ENCODE measurements around the gene CISTR. TPM values are rescaled to one million over a fixed set of nuclear protein-coding genes. Genes with fewer than 3 reads are reported as not detected.
A peak's percentile ranks its signal among the peaks of the same experiment; 100 is the strongest.

CISTR gene
- not detected in 2 replicates for polyA plus RNA-seq (2011; rRNA removed)
- not detected in 2 replicates for polyA minus RNA-seq (2011; rRNA and poly(A)+ RNA removed)

DNA sequence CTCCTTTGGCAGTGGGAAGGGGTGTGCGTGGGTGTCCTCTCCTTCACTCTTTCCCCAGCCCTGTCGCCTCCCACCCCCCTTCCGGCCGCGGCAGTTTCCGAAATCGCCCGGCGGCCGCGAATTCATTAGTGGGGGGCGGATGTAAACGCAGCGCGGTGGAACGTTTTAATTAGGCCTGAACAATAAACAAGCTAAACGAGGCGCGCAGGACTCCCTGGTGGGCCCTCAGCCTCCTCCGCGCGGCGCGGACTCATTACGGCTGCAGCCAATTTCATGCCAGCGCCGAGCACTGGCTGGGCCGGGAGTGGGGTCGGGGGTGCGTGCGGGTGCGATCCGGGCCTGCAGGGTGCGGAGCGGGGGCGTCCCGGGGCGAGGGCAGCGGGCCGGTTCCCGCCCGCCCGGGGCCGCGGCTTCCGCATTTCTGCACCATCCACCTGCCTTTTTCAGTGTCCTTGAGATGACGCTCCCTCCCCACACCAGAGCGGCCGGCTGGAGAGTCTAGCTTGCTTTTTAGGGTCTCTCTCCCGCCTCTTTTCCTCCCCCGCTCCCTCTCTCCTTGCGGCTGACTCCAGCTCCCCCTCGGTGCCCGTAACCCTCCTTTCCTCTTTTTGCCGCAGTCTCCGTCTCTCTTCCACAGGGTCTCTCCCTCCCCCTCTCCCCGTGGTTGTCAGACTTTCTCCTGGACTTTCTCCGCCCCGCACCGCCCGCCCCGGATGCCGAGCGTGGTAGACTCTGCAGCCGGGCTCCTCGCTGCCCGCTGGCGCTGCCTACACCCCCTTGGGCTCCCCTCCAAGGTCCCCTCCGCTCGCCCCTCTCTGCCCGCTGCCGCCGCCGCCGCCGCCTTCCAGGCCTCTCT, at the start of gene CISTR:
TSS of gene CISTR (minus strand) at position 644 of the 856 bp plus-strand sequence.
- H3K9me3 ChIP-seq (ENCODE audit: control insufficient read depth, insufficient read depth, low read length), result no peaks in the 10 kb centered on the region; the same call in 1 of the 2 replicates
- TF ChIP-seq, protein P1, sequence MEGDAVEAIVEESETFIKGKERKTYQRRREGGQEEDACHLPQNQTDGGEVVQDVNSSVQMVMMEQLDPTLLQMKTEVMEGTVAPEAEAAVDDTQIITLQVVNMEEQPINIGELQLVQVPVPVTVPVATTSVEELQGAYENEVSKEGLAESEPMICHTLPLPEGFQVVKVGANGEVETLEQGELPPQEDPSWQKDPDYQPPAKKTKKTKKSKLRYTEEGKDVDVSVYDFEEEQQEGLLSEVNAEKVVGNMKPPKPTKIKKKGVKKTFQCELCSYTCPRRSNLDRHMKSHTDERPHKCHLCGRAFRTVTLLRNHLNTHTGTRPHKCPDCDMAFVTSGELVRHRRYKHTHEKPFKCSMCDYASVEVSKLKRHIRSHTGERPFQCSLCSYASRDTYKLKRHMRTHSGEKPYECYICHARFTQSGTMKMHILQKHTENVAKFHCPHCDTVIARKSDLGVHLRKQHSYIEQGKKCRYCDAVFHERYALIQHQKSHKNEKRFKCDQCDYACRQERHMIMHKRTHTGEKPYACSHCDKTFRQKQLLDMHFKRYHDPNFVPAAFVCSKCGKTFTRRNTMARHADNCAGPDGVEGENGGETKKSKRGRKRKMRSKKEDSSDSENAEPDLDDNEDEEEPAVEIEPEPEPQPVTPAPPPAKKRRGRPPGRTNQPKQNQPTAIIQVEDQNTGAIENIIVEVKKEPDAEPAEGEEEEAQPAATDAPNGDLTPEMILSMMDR (IDR thresholded peaks at IDR 0.05; ENCODE audit: low read depth, low read length), result no peak
- peaks cover 70% of the 10 kb centered on the region for H3K27me3 ChIP-seq (ENCODE audit: control insufficient read depth, insufficient read depth, low read length)
- ChIA-PET POLR2A (no interaction called here), CTCF (interaction anchor here (0.6 to 7.8 kb wide), 3 partner anchors 6 to 465 kb away, joined by 3 to 91 read pairs (median 4); no protein-coding TSS in a partner anchor)
- no peak for DNase-seq (ENCODE audit: low read depth, low spot score)
- H3K4me3 ChIP-seq (ENCODE audit: low read depth, low read length), result peak within 1 kb of the TSS; percentile 48
- no peak within 1 kb of the TSS for H3K27ac ChIP-seq (ENCODE audit: low read depth, low read length)

DNA sequence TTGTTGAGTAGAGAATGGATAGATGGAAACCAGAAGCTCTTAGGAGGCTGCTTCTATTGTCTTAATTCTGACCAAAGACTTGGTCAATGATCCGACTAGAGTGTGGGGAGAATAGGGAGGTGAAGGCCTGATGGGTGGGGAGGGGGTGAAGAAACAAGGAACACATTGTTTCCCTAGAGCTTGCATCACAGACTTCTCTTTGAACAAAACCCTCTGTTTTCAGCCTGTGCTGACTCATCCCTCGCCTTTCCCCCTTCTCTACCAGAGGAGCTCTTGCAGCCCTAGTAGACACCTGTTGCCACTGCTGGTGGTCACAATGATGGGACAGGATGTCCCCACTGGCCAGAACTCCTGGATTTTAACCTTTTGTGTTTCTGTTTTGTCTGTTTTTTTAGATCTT, 46.8 kb upstream of the CISTR start:
- H3K9me3 ChIP-seq (ENCODE audit: control insufficient read depth, insufficient read depth, low read length), result no peaks in the 10 kb centered on the region
- ChIA-PET CTCF (no interaction called here), POLR2A (no interaction called here)
- peaks cover 33% of the 10 kb centered on the region for H3K27me3 ChIP-seq (ENCODE audit: control insufficient read depth, insufficient read depth, low read length)
- DNase-seq (ENCODE audit: low read depth, low spot score), result no peak
- TF ChIP-seq, protein P1 (IDR thresholded peaks at IDR 0.05; ENCODE audit: low read depth, low read length), result no peak
- no peak overlapping the region for H3K27ac ChIP-seq (ENCODE audit: low read depth, low read length)
- H3K4me3 ChIP-seq (ENCODE audit: low read depth, low read length), result no peak overlapping the region

GRCh38 chr12:53795927-53796326, 44.1 kb upstream of the CISTR start:
- H3K4me3 ChIP-seq (ENCODE audit: low read depth, low read length), result no peak overlapping the region
- no peak overlapping the region for H3K27ac ChIP-seq (ENCODE audit: low read depth, low read length)
- H3K9me3 ChIP-seq (ENCODE audit: control insufficient read depth, insufficient read depth, low read length), result no peaks in the 10 kb centered on the region
- ChIA-PET POLR2A (no interaction called here), CTCF (no interaction called here)
- no peak for DNase-seq (ENCODE audit: low read depth, low spot score)
- peaks cover 42% of the 10 kb centered on the region for H3K27me3 ChIP-seq (ENCODE audit: control insufficient read depth, insufficient read depth, low read length)
- TF ChIP-seq, protein P1 (IDR thresholded peaks at IDR 0.05; ENCODE audit: low read depth, low read length), result no peak

GRCh38 chr12:53793221-53793620, 41.4 kb upstream of the CISTR start:
- H3K4me3 ChIP-seq (ENCODE audit: low read depth, low read length), result no peak overlapping the region
- CTCF ChIA-PET, result no interaction called here
- TF ChIP-seq, protein P1 (IDR thresholded peaks at IDR 0.05; ENCODE audit: low read depth, low read length), result no peak
- POLR2A ChIA-PET, result no interaction called here
- H3K27me3 ChIP-seq (ENCODE audit: control insufficient read depth, insufficient read depth, low read length), result peaks cover 46% of the 10 kb centered on the region
- no peak overlapping the region for H3K27ac ChIP-seq (ENCODE audit: low read depth, low read length)
- no peaks in the 10 kb centered on the region for H3K9me3 ChIP-seq (ENCODE audit: control insufficient read depth, insufficient read depth, low read length)
- no peak for DNase-seq (ENCODE audit: low read depth, low spot score)

DNA sequence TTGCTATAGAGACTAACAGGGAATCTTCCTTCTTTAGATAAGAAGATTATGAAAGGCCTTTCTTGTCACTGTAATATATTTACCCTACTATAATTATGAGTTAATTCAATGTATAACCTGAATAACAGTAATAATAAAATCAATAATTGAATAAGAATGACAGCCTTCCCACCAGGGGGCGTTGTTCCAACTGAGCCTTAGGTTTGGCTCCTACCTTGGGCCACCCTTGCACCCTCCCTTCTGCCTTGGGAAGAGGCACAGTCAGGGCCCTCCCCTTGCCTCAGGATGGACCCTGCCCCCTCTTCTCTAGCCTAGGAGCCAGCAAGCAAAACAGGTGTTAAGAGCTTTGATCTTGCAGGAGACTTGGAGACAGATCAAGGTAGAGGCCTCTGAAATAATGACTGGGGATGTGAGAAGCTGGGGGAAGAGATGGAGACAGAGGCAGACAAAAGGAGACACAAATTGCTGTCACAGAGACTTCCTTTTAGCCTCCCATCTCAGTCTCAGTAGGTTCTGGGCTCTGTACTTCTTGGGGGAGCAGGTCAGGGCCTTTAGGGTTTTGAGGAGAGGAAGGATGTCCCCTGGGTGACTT, 40.1 kb upstream of the CISTR start:
- CTCF ChIA-PET, result interaction anchor here (0.6 to 2.0 kb wide), 4 partner anchors 10 to 281 kb away, joined by 3 to 6 read pairs (median 4); no protein-coding TSS in a partner anchor
- H3K4me3 ChIP-seq (ENCODE audit: low read depth, low read length), result no peak overlapping the region
- no peak for DNase-seq (ENCODE audit: low read depth, low spot score)
- TF ChIP-seq, protein P1 (IDR thresholded peaks at IDR 0.05; ENCODE audit: low read depth, low read length), result peak; percentile 48
- no peak overlapping the region for H3K27ac ChIP-seq (ENCODE audit: low read depth, low read length)
- POLR2A ChIA-PET, result no interaction called here
- H3K27me3 ChIP-seq (ENCODE audit: control insufficient read depth, insufficient read depth, low read length), result peaks cover 47% of the 10 kb centered on the region
- H3K9me3 ChIP-seq (ENCODE audit: control insufficient read depth, insufficient read depth, low read length), result no peaks in the 10 kb centered on the region
